Mammary epithelial cell (primary cell): Measurements from ENCODE around the gene NFKB2.

Experiments
- EZH2 ChIP-seq: IDR thresholded peaks from 2 replicates; pipeline ENCODE4 v1.6.1; 2012; ENCODE audit warnings: low read length, inconsistent platforms, borderline replicate concordance
- TF ChIP-seq, protein P1 (sequence below), 2 donors: IDR thresholded peaks in 1 of 2; conservative IDR thresholded peaks in 1 of 2; 2 replicates each; pipeline ENCODE4 v1.5.1; 2011 to 2012; ENCODE audit warnings: inconsistent platforms in 2 of 2, low read length in 2 of 2, mild to moderate bottlenecking in 2 of 2, control low read depth in 1 of 2, low read depth in 1 of 2; ENCODE audit not compliant: insufficient read depth in 1 of 2; ENCODE audit errors: extremely low read depth in 1 of 2

DNA sequence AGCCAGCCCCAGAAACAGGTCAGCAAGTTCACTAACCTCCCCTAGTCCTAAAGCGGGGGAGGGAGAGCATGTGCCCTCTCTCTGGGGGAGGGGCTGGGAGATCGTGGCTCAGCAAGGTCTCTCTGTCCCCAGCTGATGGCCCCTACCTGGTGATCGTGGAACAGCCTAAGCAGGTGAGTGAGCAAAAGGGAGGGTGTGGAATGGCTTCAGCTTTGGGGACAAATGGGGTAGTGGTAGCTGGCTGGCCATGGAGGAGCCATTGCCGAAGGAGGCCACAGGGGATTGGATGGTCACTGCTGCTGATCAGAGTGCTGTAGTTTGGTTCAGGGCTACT lies 779 bp downstream of the NFKB2 start:
- TF ChIP-seq, protein P1, sequence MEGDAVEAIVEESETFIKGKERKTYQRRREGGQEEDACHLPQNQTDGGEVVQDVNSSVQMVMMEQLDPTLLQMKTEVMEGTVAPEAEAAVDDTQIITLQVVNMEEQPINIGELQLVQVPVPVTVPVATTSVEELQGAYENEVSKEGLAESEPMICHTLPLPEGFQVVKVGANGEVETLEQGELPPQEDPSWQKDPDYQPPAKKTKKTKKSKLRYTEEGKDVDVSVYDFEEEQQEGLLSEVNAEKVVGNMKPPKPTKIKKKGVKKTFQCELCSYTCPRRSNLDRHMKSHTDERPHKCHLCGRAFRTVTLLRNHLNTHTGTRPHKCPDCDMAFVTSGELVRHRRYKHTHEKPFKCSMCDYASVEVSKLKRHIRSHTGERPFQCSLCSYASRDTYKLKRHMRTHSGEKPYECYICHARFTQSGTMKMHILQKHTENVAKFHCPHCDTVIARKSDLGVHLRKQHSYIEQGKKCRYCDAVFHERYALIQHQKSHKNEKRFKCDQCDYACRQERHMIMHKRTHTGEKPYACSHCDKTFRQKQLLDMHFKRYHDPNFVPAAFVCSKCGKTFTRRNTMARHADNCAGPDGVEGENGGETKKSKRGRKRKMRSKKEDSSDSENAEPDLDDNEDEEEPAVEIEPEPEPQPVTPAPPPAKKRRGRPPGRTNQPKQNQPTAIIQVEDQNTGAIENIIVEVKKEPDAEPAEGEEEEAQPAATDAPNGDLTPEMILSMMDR (conservative IDR thresholded peaks at IDR 0.05 in 1 of 2, IDR thresholded peaks at IDR 0.05 in 1 of 2; ENCODE audit: extremely low read depth in 1 of 2, insufficient read depth in 1 of 2, low read depth in 1 of 2, low read length in 2 of 2), result no peak
- no peak for TF ChIP-seq EZH2
